Endometrium (tissue), 2 donors: Measurements from ENCODE around the gene HBP1.
"Not testable (repeated sequence)": the region's sequence is repeated elsewhere in the genome, so short reads cannot be mapped to it uniquely, and the experiment has no call there.

Source experiments
- FAIRE-seq: peaks from 2 replicates; lab custom pipeline; 2012; peaks lifted over from hg19 to GRCh38; lab: Jason Lieb, UNC
- donor health status: control.
- donor health status: control.

Gene HBP1

GRCh38 chr7:107168233-107169119, at the start of gene HBP1:
TSS of gene HBP1 (plus strand) at chr7:107169003. CDS start at chr7:107179894, 10,891 bp downstream.
- peak; percentile 99 for FAIRE-seq

- FAIRE-seq: no peak
Observed at GRCh38 chr7:107119376-107120105, 49.3 kb upstream of the HBP1 start.

GRCh38 chr7:107122486-107122911, 46.3 kb upstream of the HBP1 start:
- FAIRE-seq: no peak

- no peak for FAIRE-seq
Observed at GRCh38 chr7:107123392-107123791, 45.4 kb upstream of the HBP1 start.

- no peak for FAIRE-seq
Observed at GRCh38 chr7:107125475-107125874, 43.3 kb upstream of the HBP1 start.

GRCh38 chr7:107128217-107128616, 40.6 kb upstream of the HBP1 start:
- no peak for FAIRE-seq

- FAIRE-seq: no peak
Observed at GRCh38 chr7:107128748-107129147, 40.1 kb upstream of the HBP1 start.

GRCh38 chr7:107130487-107131220, 38.1 kb upstream of the HBP1 start:
- FAIRE-seq: no peak

GRCh38 chr7:107133396-107133795, 35.4 kb upstream of the HBP1 start:
- no peak for FAIRE-seq

- no peak for FAIRE-seq
Observed at GRCh38 chr7:107138696-107139420, 29.9 kb upstream of the HBP1 start.

GRCh38 chr7:107143875-107144274, 24.9 kb upstream of the HBP1 start:
- not testable (repeated sequence) for FAIRE-seq

- FAIRE-seq: no peak
Observed at GRCh38 chr7:107145067-107145838, 23.6 kb upstream of the HBP1 start.

- no peak for FAIRE-seq
Observed at GRCh38 chr7:107147464-107148393, 21.1 kb upstream of the HBP1 start.

- no peak for FAIRE-seq
Observed at GRCh38 chr7:107148721-107149120, 20.1 kb upstream of the HBP1 start.

GRCh38 chr7:107149863-107150262, 18.9 kb upstream of the HBP1 start:
- FAIRE-seq: no peak

- peak; percentile 92 for FAIRE-seq
Observed at GRCh38 chr7:107150375-107151073, 18.3 kb upstream of the HBP1 start.

GRCh38 chr7:107151538-107151937, 17.3 kb upstream of the HBP1 start:
- no peak for FAIRE-seq

- FAIRE-seq: no peak
Observed at GRCh38 chr7:107152011-107152410, 16.8 kb upstream of the HBP1 start.

GRCh38 chr7:107154826-107155225, 14.0 kb upstream of the HBP1 start:
- no peak for FAIRE-seq
